ENCODE data around the gene MOCS3. TPM values are rescaled to one million over a fixed set of nuclear protein-coding genes. Genes with fewer than 3 reads are reported as not detected.

Gene MOCS3
- polyA plus RNA-seq, 1 donor from 2014 or later = 5.5 TPM

GRCh38 chr20:51003753-51004152 is 45.1 kb downstream of the MOCS3 start:
- no peaks in the 10 kb centered on the region for H3F3A ChIP-seq (ENCODE audit: insufficient read depth, low read length, poor library complexity, severe bottlenecking)
- no peaks in the 10 kb centered on the region for H3K79me2 ChIP-seq (replicated peaks; ENCODE audit: insufficient read depth, low read length)
- H3K9me3 ChIP-seq (ENCODE audit: low read length) = no peaks in the 10 kb centered on the region
- no peak overlapping the region for H3K4me2 ChIP-seq (ENCODE audit: low read length)
- H3K27ac ChIP-seq (ENCODE audit: low read length) = no peak overlapping the region
- TF ChIP-seq REST (IDR thresholded peaks at IDR 0.05; ENCODE audit: borderline replicate concordance) (no peak), MXI1 (conservative IDR thresholded peaks at IDR 0.05; ENCODE audit: poor library complexity, severe bottlenecking) (no peak), POLR2AphosphoS5 (IDR thresholded peaks at IDR 0.05) (no peak), TAF1 (IDR thresholded peaks at IDR 0.05; ENCODE audit: low read depth) (no peak), EZH2 (IDR thresholded peaks at IDR 0.05; ENCODE audit: borderline replicate concordance, insufficient read depth, low read length, poor library complexity, severe bottlenecking) (no peak), EP300 (conservative IDR thresholded peaks at IDR 0.05; ENCODE audit: poor library complexity, severe bottlenecking) (no peak), RAD21 (conservative IDR thresholded peaks at IDR 0.05) (no peak), SMC3 (conservative IDR thresholded peaks at IDR 0.05; ENCODE audit: poor library complexity) (no peak)
- TF ChIP-seq, protein P1, sequence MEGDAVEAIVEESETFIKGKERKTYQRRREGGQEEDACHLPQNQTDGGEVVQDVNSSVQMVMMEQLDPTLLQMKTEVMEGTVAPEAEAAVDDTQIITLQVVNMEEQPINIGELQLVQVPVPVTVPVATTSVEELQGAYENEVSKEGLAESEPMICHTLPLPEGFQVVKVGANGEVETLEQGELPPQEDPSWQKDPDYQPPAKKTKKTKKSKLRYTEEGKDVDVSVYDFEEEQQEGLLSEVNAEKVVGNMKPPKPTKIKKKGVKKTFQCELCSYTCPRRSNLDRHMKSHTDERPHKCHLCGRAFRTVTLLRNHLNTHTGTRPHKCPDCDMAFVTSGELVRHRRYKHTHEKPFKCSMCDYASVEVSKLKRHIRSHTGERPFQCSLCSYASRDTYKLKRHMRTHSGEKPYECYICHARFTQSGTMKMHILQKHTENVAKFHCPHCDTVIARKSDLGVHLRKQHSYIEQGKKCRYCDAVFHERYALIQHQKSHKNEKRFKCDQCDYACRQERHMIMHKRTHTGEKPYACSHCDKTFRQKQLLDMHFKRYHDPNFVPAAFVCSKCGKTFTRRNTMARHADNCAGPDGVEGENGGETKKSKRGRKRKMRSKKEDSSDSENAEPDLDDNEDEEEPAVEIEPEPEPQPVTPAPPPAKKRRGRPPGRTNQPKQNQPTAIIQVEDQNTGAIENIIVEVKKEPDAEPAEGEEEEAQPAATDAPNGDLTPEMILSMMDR (IDR thresholded peaks at IDR 0.05; ENCODE audit: poor library complexity, severe bottlenecking) = no peak
- no peak overlapping the region for H2AFZ ChIP-seq (ENCODE audit: low read depth, low read length)
- no peaks in the 10 kb centered on the region for H3K9me2 ChIP-seq (ENCODE audit: insufficient read depth, low read length)
- H3K27me3 ChIP-seq (ENCODE audit: insufficient read depth, low read depth, low read length) = no peaks in the 10 kb centered on the region
- H3K36me3 ChIP-seq (ENCODE audit: insufficient read depth, low read length) = no peaks in the 10 kb centered on the region
- H3K9ac ChIP-seq (ENCODE audit: low read length) = no peak overlapping the region
- no peaks in the 10 kb centered on the region for H4K20me1 ChIP-seq (ENCODE audit: insufficient read depth)
- no peak overlapping the region for H3K4me3 ChIP-seq (ENCODE audit: low read length)

- Histone ChIP-seq H4K20me1 (ENCODE audit: insufficient read depth) (no peaks in the 10 kb centered on the region), H2AFZ (ENCODE audit: low read depth, low read length) (no peak overlapping the region), H3K27ac (ENCODE audit: low read length) (no peak overlapping the region), H3K36me3 (ENCODE audit: insufficient read depth, low read length) (no peaks in the 10 kb centered on the region), H3K9me3 (ENCODE audit: low read length) (no peaks in the 10 kb centered on the region), H3F3A (ENCODE audit: insufficient read depth, low read length, poor library complexity, severe bottlenecking) (no peaks in the 10 kb centered on the region), H3K79me2 (replicated peaks; ENCODE audit: insufficient read depth, low read length) (no peaks in the 10 kb centered on the region), H3K27me3 (ENCODE audit: insufficient read depth, low read depth, low read length) (no peaks in the 10 kb centered on the region), H3K4me2 (ENCODE audit: low read length) (no peak overlapping the region), H3K4me3 (ENCODE audit: low read length) (no peak overlapping the region), H3K9ac (ENCODE audit: low read length) (no peak overlapping the region), H3K9me2 (ENCODE audit: insufficient read depth, low read length) (no peaks in the 10 kb centered on the region)
- TF ChIP-seq EZH2 (IDR thresholded peaks at IDR 0.05; ENCODE audit: borderline replicate concordance, insufficient read depth, low read length, poor library complexity, severe bottlenecking) = no peak
- no peak for TF ChIP-seq REST (IDR thresholded peaks at IDR 0.05; ENCODE audit: borderline replicate concordance)
- TF ChIP-seq SMC3 (conservative IDR thresholded peaks at IDR 0.05; ENCODE audit: poor library complexity) = no peak
- TF ChIP-seq, protein P1 (IDR thresholded peaks at IDR 0.05; ENCODE audit: poor library complexity, severe bottlenecking) = no peak
- no peak for TF ChIP-seq RAD21 (conservative IDR thresholded peaks at IDR 0.05)
- no peak for TF ChIP-seq MXI1 (conservative IDR thresholded peaks at IDR 0.05; ENCODE audit: poor library complexity, severe bottlenecking)
- no peak for TF ChIP-seq POLR2AphosphoS5 (IDR thresholded peaks at IDR 0.05)
Observed at GRCh38 chr20:51004305-51004727, 45.7 kb downstream of the MOCS3 start.
